ENCODE data around the gene SLC25A46.

SLC25A46 gene

GRCh38 chr5:110803467-110804326 lies 64.9 kb downstream of the SLC25A46 start:
- H3K27me3 ChIP-seq = no peaks in the 10 kb centered on the region
- DNase-seq = no peak
- H3K36me3 ChIP-seq = no peaks in the 10 kb centered on the region
- no peak for TF ChIP-seq CTCF (IDR thresholded peaks at IDR 0.05; ENCODE audit: low read depth, low read length)
- H3K4me3 ChIP-seq (ENCODE audit: low read depth, low read length) = no peak overlapping the region
- H3K4me1 ChIP-seq = no peaks in the 10 kb centered on the region
- no peaks in the 10 kb centered on the region; the same call in 1 of the 2 replicates for H3K9me3 ChIP-seq

- DNase-seq = no peak
- Histone ChIP-seq H3K36me3 (no peaks in the 10 kb centered on the region), H3K9me3 (no peaks in the 10 kb centered on the region; the same call in 1 of the 2 replicates), H3K4me1 (no peaks in the 10 kb centered on the region), H3K27me3 (no peaks in the 10 kb centered on the region), H3K4me3 (ENCODE audit: low read depth, low read length) (no peak overlapping the region)
- no peak for TF ChIP-seq CTCF (IDR thresholded peaks at IDR 0.05; ENCODE audit: low read depth, low read length)
These were observed 68.4 kb downstream of the SLC25A46 start for GRCh38 chr5:110807169-110807568.

- Histone ChIP-seq H3K36me3 (no peaks in the 10 kb centered on the region), H3K27me3 (no peaks in the 10 kb centered on the region), H3K4me3 (ENCODE audit: low read depth, low read length) (no peak overlapping the region), H3K9me3 (no peaks in the 10 kb centered on the region), H3K4me1 (no peaks in the 10 kb centered on the region)
- no peak for DNase-seq
- TF ChIP-seq CTCF (IDR thresholded peaks at IDR 0.05; ENCODE audit: low read depth, low read length) = no peak
These were observed 70.2 kb downstream of the SLC25A46 start for GRCh38 chr5:110809006-110809405.

All from BE2C (cell line).